Muscle of arm (tissue), 12 donors: Measurements from ENCODE around the gene GUK1. TPM values are rescaled to one million over a fixed set of nuclear protein-coding genes. Genes with fewer than 3 reads are reported as not detected.

Source experiments
- DNase-seq: peaks from one replicate; pipeline ENCODE4 v3.0.0-alpha.2; 2013
- polyA plus RNA-seq, 12 donors: library from polyadenylated mRNA; unstranded; fragments of 120-200 nt; gene quantifications; one replicate each; pipeline ENCODE4 v1.2.1, GENCODE V29; 2013; ENCODE audit not compliant: insufficient read length in 12 of 12

GUK1 gene
- polyA plus RNA-seq, 12 donors = 96.9 to 181 (median 113) TPM; not detected in 1

DNA sequence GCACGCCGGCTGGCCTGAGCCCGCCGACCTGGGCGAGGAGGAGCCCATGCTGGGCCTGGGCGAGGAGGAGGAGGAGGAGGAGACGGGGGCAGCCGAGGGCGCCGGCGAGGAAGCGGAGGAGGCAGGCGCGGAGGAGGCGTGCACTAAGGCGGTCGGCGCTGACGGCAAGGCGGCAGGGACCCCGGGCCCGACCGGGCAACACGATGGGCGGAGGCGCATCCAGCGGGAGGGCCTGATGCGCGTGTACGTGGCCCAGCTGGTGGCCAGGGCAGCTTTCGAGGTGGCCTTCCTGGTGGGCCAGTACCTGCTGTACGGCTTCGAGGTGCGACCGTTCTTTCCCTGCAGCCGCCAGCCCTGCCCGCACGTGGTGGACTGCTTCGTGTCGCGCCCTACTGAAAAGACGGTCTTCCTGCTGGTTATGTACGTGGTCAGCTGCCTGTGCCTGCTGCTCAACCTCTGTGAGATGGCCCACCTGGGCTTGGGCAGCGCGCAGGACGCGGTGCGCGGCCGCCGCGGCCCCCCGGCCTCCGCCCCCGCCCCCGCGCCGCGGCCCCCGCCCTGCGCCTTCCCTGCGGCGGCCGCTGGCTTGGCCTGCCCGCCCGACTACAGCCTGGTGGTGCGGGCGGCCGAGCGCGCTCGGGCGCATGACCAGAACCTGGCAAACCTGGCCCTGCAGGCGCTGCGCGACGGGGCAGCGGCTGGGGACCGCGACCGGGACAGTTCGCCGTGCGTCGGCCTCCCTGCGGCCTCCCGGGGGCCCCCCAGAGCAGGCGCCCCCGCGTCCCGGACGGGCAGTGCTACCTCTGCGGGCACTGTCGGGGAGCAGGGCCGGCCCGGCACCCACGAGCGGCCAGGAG, 18.3 kb downstream of the GUK1 start:
- no peak for DNase-seq

DNA sequence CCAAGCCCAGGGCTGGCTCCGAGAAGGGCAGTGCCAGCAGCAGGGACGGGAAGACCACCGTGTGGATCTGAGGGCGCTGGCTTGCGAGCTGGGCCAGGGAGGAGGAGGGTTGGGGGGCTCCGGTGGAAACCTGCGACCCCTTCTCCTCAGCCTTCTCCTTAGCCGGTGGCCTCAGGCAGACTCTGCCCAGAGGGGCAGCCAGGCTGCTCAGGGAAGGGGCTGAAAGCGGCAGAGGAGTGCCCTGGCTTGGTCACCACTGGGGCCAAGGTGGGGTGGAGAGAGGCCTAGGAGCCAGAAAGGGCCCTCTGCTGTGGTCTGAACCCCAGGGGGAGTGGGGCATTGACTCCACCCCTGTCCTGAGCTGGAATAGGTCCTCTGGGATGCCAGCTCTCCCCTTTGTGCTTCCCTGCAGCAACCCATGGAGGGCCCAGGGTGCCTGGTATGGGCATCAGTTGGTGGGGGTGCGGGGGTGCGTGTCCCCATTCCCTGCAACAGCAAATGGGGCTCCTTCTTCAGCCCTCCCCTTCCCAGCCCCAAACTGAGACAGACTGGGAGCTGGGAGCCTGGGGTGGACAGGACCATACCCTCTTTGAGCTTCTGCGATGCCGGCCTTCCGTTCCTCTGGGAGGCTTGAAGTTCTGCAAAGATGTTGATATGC, 19.1 kb downstream of the GUK1 start:
- DNase-seq = no peak

GRCh38 chr1:228160201-228160761, 20.2 kb downstream of the GUK1 start:
- no peak for DNase-seq

GRCh38 chr1:228161362-228161761, 21.3 kb downstream of the GUK1 start:
- no peak for DNase-seq

DNA sequence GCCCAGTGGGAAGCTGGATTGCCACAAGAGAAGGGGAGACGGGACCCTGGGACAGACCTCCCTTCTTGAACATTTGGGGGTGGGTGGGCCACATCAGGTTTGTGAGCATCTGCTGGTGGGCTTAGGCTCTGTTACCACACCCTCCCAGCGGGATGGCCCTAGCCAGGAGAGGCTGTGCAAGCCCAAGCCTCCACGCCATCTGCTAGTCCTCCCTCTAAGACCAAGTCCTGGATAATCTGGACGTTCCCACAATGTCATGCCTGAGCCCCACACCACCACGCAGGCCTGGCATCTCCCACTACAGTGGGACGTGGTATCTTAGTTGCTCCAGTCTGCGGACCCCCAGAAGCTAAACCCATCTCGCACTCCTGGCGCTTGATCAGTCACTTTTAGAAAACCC, 21.8 kb downstream of the GUK1 start:
- DNase-seq = no peak

DNA sequence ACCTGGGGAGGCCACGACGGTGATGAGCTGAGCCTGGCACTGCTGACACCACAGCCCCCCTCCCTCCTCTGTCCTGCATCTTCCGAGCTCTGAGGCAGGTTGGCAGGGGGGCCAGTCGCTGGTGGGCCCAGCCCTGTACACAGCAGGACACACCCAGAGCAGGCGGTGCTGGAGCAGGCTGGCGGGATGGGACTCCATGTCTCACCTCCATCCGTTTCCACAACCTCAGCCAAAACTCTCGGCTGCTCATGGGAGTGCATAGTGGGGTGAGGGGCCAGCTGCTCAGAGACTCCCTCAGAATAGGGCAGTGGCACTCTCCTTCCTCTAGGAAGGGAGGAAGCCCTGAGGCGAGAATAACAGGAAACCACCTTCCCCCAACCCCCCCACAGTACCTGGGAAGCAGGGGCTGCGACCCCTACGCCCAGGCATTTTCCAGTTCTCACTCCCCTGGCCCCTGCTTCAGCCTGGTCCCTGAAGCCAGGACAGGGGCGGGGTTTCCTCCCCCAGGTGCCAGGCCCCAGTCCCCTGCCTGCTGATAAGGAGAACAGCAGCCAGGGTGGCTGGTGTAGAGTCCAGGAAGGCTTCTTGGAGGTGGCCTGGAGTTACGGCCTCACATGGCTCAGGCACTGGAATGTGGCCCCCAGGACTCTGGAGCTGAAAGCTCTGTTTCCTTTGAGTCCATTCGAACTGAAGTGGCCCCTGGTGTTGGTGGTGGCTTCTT, 22.4 kb downstream of the GUK1 start:
- DNase-seq = no peak

DNA sequence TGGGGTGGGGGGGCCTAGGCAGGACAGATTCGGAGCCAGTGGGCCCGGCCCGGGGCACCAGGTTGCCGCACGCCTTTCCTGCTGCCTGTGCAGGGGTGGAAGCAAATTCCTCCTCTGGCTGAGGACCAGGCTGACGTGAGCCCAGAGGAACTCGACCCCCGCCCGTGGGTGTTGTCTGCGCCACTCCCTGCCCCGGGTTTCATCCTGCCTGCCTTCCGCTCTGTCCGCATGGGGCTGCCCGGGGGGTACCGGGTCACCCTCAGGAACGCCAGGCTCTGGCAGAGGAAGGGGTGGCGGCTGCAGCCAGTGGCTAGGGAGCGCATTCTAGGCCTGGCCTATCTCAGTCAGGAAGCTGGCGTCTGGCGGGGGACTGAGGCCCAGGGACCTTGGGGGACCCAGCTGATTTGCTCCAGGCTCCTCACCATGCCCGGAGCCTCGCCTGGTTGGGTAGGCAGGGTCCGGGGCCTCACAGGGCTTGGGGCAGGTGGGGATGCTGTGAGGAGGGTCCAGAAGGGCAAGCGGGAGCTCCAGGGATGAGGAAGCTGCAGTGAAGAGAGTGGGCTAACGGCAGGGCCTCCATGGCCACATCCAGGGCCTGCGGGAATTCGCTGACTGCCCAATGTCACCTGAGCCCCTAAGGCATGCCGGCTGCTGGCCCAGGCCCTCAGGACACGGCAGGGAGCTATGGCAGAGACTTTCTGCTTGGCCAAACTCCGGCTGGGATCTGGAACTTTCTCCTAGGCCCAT, 23.1 kb downstream of the GUK1 start:
- no peak for DNase-seq

- DNase-seq = no peak
Measured at GRCh38 chr1:228163776-228164519, 23.9 kb downstream of the GUK1 start.

DNA sequence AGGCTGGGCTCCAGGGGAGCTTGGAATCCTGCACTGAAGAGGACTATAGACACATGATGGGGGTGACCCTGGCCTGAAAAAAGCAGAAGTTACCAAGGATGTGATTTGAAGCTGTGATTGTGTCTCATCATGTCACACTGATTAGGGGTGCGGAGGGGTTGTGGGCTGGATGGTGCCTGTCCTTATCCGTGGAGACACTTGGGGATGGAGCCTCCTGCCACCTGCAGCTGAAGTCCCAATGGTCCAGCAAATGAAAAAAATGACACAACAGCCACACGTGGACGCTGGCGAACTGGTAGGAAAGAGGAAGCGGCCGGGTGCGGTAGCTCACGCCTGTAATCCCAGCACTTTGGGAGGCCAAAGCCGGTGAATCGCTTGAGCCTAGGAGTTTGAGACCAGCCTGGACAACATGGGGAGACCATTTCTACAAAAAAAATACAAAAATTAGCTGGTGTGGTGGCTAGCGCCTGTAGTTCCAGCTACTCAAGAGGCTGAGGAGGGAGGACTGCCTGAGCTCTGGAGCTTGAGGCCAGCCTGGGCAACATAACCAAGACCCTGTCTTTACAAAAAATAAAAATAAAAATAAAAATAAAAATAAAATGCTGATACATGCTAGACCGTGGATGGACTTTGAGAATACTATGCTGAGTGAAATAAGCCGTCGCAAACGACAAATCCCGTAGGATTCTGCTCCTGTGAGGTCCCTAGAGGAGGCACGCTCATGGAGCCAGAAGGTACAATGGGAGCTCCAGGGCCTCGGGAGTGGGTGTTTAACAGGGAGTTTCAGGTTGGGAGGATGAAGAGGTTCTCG, 24.7 kb downstream of the GUK1 start:
- no peak for DNase-seq

- peak; percentile 99 for DNase-seq
Measured at GRCh38 chr1:228165372-228166169, 25.5 kb downstream of the GUK1 start, which contains the start of gene IBA57. Gene IBA57 (plus strand): TSS chr1:228165804. CDS start chr1:228165817, 13 bp downstream.

DNA sequence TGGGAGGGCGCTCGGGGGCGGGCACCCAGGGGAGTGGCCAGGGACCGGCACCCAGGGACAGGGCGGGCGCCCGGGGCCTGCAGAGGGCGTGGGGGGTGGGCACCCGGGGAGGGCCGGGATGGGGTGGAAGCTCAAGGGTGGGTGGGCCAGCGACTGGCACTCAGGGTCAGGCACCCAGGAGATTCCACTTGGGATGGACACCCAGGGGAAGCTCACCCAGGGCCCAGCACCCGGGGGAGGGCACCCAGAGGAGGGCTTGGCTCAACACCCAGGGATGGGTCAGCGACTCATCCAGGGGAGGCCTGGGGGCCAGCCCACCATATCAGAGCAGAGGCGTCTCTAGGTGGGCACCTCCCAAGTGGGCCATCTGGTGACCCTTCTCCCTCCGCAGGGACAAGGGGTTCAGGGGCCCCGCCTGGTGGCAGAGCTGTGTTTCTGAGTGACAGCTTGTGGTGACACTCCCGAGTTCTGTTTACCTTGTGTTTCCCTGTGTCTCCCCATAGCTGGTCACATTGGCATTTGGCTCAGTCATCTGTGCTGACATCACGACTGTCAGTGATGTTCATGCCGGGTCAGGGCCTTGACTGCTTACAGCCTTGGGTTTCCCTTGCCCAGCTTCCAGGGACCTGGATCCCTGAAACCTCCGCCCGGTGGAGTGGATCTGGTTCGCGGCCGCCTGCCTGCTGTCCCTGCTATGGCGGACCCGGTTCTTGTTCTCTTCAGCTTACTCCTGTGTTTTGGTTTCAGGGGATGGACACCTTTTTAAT, 26.3 kb downstream of the GUK1 start:
- peak; percentile 64 for DNase-seq

- DNase-seq = no peak
Measured at GRCh38 chr1:228168563-228169270, 28.6 kb downstream of the GUK1 start.

DNA sequence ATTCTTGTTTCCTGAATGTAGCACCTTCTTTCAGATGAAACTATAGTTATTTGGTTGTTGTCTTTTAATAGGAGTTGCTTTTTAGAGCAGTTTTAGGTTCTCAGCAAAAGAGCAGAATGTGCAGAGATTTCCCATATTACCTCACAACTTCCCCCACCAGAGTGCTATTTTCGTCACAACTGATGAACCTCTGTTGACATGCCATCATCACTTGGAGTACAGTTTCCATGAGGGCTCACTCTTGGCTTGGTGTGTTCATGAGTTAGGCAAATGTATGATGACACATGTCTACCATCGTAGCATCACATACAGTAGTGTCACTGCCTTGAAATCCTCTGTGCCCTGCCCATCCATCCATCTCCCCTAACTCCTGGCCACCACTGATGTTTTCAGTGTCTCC, 29.3 kb downstream of the GUK1 start:
- no peak for DNase-seq

DNA sequence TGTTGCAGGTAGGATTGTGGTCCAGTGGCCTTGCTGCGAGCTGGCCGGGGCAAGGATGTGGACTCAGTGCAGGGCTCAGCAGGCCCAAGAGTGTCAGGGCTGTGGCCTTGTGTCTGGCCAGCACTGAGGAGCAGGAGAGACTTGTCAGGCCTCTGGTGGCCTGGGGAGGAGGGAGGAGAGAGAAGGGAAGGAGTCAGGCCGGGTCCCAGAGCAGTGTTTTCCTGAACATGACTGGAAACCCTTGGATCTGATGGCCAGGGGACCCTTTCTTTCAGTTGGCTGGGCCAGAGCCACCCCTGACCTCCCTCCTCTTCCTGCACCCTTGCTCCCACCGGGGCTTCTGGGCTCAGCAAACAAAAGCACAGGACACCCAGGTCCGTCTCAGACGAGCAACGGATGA, 30.6 kb downstream of the GUK1 start:
- DNase-seq = no peak

DNA sequence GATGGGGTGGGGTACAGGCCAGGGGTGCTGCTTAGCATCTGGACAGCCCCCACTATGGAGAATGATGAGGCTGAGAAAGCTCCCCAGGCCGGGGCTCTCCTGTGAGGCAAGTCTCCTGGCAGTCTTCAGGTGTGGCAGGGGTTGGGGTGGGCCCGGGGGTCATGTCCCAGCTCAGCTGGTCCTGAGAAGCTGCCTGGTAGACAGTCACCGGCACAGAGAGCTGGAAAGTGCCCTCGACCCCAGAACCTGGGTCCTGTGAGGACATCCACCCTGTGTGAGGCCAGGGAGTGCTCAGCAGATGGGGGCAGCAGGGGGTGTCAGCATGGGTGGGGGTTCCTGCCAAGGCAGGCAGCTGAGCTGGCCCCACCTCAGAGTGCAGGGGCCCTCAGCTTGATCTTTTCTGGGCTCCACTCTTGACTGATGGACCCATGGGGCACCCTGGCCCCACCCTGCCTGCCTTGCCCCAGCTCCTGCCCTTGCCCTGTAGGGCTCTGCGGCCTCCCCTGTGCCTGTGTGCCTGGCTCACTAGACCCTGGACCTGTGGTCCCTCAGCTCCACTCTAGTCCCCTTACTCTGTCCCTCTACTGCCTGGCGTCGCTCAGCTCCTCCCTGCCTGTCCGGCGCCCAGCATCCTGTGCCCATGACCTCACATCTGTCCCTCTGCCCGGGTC, 31.3 kb downstream of the GUK1 start:
- no peak for DNase-seq

DNA sequence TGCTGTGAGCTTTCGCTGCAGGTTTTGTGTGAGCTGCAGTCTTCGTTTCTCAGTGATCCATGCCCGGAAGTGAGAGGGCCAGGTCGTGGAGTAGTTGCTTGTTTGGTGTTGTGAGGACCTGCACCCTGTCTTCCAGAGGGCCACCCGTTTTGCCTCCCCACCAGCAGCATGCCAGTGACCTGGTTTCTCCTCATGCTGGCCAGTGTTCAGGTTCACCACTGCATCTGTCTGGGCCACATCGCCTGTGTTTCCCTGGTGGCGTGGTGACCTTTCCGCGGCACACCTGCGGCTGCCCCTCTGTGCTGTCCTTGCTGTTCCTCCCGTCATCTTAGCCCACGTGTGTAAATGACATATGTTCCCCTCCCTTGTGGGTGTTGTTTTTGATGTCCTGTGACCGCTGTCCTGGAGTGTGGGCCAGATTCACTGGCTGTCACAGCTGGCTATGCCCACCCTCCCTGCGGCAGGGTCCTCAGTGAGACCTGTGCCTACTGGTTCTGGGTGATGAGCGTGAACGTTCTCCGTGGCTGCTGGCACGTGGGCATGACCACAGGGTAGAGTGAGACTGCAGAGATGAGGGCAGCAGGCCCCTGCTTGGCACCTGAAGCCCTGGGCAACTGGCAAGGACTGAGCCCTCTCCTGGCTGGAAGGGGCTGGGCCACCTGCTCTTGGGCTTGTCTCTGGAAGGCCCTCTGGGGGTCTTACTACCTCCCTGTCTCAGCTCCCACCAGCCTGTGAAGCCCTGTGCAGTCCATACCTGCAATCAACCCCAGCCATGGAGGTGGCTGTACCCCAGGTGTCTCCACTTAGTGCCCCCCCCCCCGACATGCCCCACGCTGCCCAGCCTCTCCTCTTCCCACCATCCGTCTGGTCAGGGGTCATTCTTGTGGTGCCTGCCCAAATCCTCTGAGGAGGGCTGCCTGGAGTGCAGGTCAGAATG, 32.8 kb downstream of the GUK1 start:
- no peak for DNase-seq
